Astrocyte (in vitro differentiated cells and primary cell): Measurements from ENCODE around the gene HSPA1B. TPM values are rescaled to one million over a fixed set of nuclear protein-coding genes. Genes with fewer than 3 reads are reported as not detected.
A peak's percentile ranks its signal among the peaks of the same experiment; 100 is the strongest.

Experiments
- DNase-seq: peaks from one replicate; pipeline ENCODE4 v3.0.0-alpha.2; 2010; ENCODE audit warnings: low read depth
- FAIRE-seq: peaks from 2 replicates; lab custom pipeline; 2011; peaks lifted over from hg19 to GRCh38; lab: Jason Lieb, UNC
- H2AFZ ChIP-seq: 2 replicates; pipeline ENCODE4 v1.6.0; 2012; ENCODE audit warnings: low read depth, low read length, inconsistent platforms
- H3K27ac ChIP-seq: 2 replicates; pipeline ENCODE4 v1.5.1; 2011; ENCODE audit warnings: low read depth, low read length, inconsistent platforms
- H3K27me3 ChIP-seq: 2 replicates; pipeline ENCODE4 v1.6.0; 2011; ENCODE audit warnings: low read length, inconsistent platforms; ENCODE audit not compliant: insufficient read depth
- H3K36me3 ChIP-seq: 2 replicates; pipeline ENCODE4 v1.5.1; 2011; ENCODE audit warnings: low read length, inconsistent platforms; ENCODE audit not compliant: insufficient read depth
- H3K4me1 ChIP-seq: 2 replicates; pipeline ENCODE4 v1.5.1; 2011; ENCODE audit warnings: low read length, inconsistent platforms; ENCODE audit not compliant: insufficient read depth
- H3K4me2 ChIP-seq: 2 replicates; pipeline ENCODE4 v1.6.0; 2012; ENCODE audit warnings: low read length, inconsistent platforms
- H3K4me3 ChIP-seq: 2 replicates; pipeline ENCODE4 v1.5.1; 2011; ENCODE audit warnings: low read depth, mild to moderate bottlenecking, low read length, inconsistent platforms; ENCODE audit not compliant: insufficient read depth
- H3K79me2 ChIP-seq: 2 replicates; pipeline ENCODE4 v1.6.0; 2012; ENCODE audit warnings: mild to moderate bottlenecking, low read length, inconsistent platforms; ENCODE audit not compliant: insufficient read depth
- H3K9ac ChIP-seq: 2 replicates; pipeline ENCODE4 v1.6.0; 2012; ENCODE audit warnings: mild to moderate bottlenecking, low read length, inconsistent platforms
- H3K9me3 ChIP-seq: 2 replicates; pipeline ENCODE4 v1.5.1; 2012; ENCODE audit warnings: low read depth, mild to moderate bottlenecking, low read length, inconsistent platforms; ENCODE audit not compliant: insufficient read depth
- H4K20me1 ChIP-seq: 2 replicates; pipeline ENCODE4 v1.6.0; 2012; ENCODE audit warnings: low read length, inconsistent platforms; ENCODE audit not compliant: insufficient read depth
- H3K27ac Mint-ChIP-seq: one replicate; pipeline ENCODE4 v1.8.0; 2021; ENCODE audit warnings: mild to moderate bottlenecking, mixed read lengths; ENCODE audit not compliant: unreplicated experiment
- H3K27me3 Mint-ChIP-seq: one replicate; pipeline ENCODE4 v1.8.0; 2021; ENCODE audit warnings: low read depth, mixed read lengths; ENCODE audit not compliant: unreplicated experiment
- H3K36me3 Mint-ChIP-seq: one replicate; pipeline ENCODE4 v1.8.0; 2021; ENCODE audit warnings: low read depth, mixed read lengths; ENCODE audit not compliant: unreplicated experiment
- H3K4me1 Mint-ChIP-seq: one replicate; pipeline ENCODE4 v1.8.0; 2021; ENCODE audit warnings: low read depth, mixed read lengths; ENCODE audit not compliant: unreplicated experiment
- H3K4me3 Mint-ChIP-seq: one replicate; pipeline ENCODE4 v1.8.0; 2021; ENCODE audit warnings: mild to moderate bottlenecking, moderate library complexity, mixed read lengths; ENCODE audit not compliant: unreplicated experiment
- H3K9me3 Mint-ChIP-seq: one replicate; pipeline ENCODE4 v1.8.0; 2021; ENCODE audit warnings: mild to moderate bottlenecking, mixed read lengths; ENCODE audit not compliant: unreplicated experiment
- EZH2 ChIP-seq: IDR thresholded peaks from 2 replicates; pipeline ENCODE4 v1.6.1; 2012; ENCODE audit warnings: mild to moderate bottlenecking, low read length, inconsistent platforms; ENCODE audit not compliant: insufficient read depth
- total RNA-seq: library from RNA; stranded (reverse); gene quantifications from 2 replicates; pipeline ENCODE4 v1.2.1, GENCODE V29; 2021
- TF ChIP-seq, protein P1 (sequence below): IDR thresholded peaks from 2 replicates; pipeline ENCODE4 v1.5.1; 2011; ENCODE audit warnings: low read depth, mild to moderate bottlenecking, inconsistent platforms, low read length, moderate library complexity; ENCODE audit not compliant: insufficient read depth

Gene HSPA1B
- total RNA-seq, 1 donor from 2014 or later: 77.2 TPM

DNA sequence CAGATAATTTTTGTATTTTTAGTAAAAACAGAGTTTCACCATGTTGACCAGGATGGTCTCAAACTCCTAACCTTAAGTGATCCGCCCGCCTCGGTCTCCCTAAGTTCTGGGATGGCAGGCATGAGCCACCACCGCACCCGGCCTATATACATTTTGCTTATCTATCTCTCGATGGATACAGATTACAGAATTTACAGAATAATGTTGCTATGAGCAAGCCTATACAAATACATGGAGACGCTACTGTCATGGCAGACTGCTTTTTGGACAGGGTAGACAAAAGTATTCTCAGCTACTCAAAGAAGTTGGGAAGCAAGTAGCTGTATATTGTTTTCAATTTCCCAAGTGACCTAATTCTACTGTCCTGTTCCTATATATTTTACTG is 14.1 kb upstream of the HSPA1B start:
- Mint-ChIP-seq H3K27ac (peak overlapping the region; percentile 99), H3K4me3 (peak overlapping the region; percentile 75), H3K9me3 (peaks cover 2% of the 10 kb centered on the region), H3K27me3 (no peaks in the 10 kb centered on the region), H3K36me3 (peaks cover 4% of the 10 kb centered on the region), H3K4me1 (peaks cover 11% of the 10 kb centered on the region)
- DNase-seq (no peak), FAIRE-seq (no peak)
- Histone ChIP-seq H3K79me2 (peaks cover 12% of the 10 kb centered on the region), H2AFZ (no peak overlapping the region), H3K9ac (peak overlapping the region; percentile 66), H3K4me1 (peaks cover 9% of the 10 kb centered on the region), H3K36me3 (no peaks in the 10 kb centered on the region), H3K9me3 (no peaks in the 10 kb centered on the region), H3K27me3 (no peaks in the 10 kb centered on the region), H4K20me1 (peaks cover 12% of the 10 kb centered on the region), H3K27ac (peak overlapping the region; percentile 35), H3K4me2 (peak overlapping the region; percentile 92), H3K4me3 (no peak overlapping the region)
- no peak for TF ChIP-seq EZH2
- TF ChIP-seq, protein P1, sequence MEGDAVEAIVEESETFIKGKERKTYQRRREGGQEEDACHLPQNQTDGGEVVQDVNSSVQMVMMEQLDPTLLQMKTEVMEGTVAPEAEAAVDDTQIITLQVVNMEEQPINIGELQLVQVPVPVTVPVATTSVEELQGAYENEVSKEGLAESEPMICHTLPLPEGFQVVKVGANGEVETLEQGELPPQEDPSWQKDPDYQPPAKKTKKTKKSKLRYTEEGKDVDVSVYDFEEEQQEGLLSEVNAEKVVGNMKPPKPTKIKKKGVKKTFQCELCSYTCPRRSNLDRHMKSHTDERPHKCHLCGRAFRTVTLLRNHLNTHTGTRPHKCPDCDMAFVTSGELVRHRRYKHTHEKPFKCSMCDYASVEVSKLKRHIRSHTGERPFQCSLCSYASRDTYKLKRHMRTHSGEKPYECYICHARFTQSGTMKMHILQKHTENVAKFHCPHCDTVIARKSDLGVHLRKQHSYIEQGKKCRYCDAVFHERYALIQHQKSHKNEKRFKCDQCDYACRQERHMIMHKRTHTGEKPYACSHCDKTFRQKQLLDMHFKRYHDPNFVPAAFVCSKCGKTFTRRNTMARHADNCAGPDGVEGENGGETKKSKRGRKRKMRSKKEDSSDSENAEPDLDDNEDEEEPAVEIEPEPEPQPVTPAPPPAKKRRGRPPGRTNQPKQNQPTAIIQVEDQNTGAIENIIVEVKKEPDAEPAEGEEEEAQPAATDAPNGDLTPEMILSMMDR: no peak

DNA sequence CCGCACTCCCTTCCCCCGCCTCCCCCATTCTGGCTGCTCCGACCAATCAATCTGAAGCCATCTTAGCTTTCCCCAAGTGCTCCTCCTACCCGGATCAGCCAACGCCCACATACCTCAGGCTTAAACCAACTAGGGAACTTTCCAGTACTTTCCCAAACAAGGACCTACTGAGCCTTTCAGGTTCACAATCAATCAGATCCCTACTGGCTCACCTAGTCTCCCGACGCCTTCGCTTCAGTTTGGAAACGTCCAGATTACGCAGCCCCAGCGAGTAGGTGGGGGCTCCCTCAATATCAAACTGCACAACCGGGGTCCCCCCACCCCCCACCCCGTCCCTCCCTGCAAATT is 12.9 kb upstream of the HSPA1B start:
- Histone ChIP-seq H3K9ac (peak overlapping the region; percentile 73), H3K79me2 (peaks cover 19% of the 10 kb centered on the region), H3K4me3 (peak overlapping the region; percentile 72), H3K4me1 (peaks cover 9% of the 10 kb centered on the region), H3K27me3 (no peaks in the 10 kb centered on the region), H3K9me3 (no peaks in the 10 kb centered on the region), H3K4me2 (peak overlapping the region; percentile 92), H3K27ac (peak overlapping the region; percentile 87), H3K36me3 (no peaks in the 10 kb centered on the region), H2AFZ (peak overlapping the region; percentile 68), H4K20me1 (peaks cover 16% of the 10 kb centered on the region)
- H3K4me3 Mint-ChIP-seq: peak overlapping the region; percentile 86
- no peak for TF ChIP-seq EZH2
- TF ChIP-seq, protein P1: no peak
- H3K9me3 Mint-ChIP-seq: peaks cover 2% of the 10 kb centered on the region
- FAIRE-seq (no peak), DNase-seq (peak; percentile 98)
- H3K36me3 Mint-ChIP-seq: peaks cover 4% of the 10 kb centered on the region
- no peaks in the 10 kb centered on the region for H3K27me3 Mint-ChIP-seq
- H3K4me1 Mint-ChIP-seq: peaks cover 11% of the 10 kb centered on the region
- peak overlapping the region; percentile 99 for H3K27ac Mint-ChIP-seq

DNA sequence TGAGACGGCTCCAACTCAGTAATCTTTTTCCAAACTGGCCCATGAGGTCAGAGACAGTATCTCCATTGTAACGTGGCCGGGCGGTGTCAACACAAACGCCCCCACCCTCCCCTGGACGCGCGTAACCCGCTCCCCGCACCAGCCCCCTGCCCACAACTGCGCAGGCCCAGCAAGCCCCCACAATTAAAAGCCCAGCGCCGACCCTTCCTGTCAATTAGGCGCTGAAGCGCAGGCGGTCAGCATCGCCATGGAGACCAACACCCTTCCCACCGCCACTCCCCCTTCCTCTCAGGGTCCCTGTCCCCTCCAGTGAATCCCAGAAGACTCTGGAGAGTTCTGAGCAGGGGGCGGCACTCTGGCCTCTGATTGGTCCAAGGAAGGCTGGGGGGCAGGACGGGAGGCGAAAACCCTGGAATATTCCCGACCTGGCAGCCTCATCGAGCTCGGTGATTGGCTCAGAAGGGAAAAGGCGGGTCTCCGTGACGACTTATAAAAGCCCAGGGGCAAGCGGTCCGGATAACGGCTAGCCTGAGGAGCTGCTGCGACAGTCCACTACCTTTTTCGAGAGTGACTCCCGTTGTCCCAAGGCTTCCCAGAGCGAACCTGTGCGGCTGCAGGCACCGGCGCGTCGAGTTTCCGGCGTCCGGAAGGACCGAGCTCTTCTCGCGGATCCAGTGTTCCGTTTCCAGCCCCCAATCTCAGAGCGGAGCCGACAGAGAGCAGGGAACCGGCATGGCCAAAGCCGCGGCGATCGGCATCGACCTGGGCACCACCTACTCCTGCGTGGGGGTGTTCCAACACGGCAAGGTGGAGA is 12.3 kb upstream of the HSPA1B start, which contains the start of the genes HSPA1A and HSPA1L:
Gene HSPA1A (plus strand): TSS at position 519 of the 814 bp plus-strand sequence. CDS start 214 bp downstream, at position 733.
Gene HSPA1L (minus strand): TSS at position 259 of the 814 bp plus-strand sequence. CDS start 3,311 bp downstream, outside the sequence.
- Histone ChIP-seq H3K9ac (peak within 1 kb of the TSS; percentile 73), H3K27me3 (no peaks in the 10 kb centered on the region), H4K20me1 (peaks cover 16% of the 10 kb centered on the region), H3K27ac (peak within 1 kb of the TSS; percentile 87), H3K9me3 (no peaks in the 10 kb centered on the region), H3K36me3 (no peaks in the 10 kb centered on the region), H3K4me1 (peaks cover 9% of the 10 kb centered on the region), H3K4me3 (peak within 1 kb of the TSS; percentile 72), H3K79me2 (peaks cover 19% of the 10 kb centered on the region), H2AFZ (peak within 1 kb of the TSS; percentile 68), H3K4me2 (peak within 1 kb of the TSS; percentile 92)
- DNase-seq (peak; percentile 91), FAIRE-seq (no peak)
- H3K27ac Mint-ChIP-seq: peak within 1 kb of the TSS; percentile 99
- H3K4me1 Mint-ChIP-seq: peaks cover 11% of the 10 kb centered on the region
- H3K36me3 Mint-ChIP-seq: peaks cover 3% of the 10 kb centered on the region
- H3K4me3 Mint-ChIP-seq: peak within 1 kb of the TSS; percentile 86
- TF ChIP-seq, protein P1: no peak
- TF ChIP-seq EZH2: no peak
- H3K27me3 Mint-ChIP-seq: no peaks in the 10 kb centered on the region
- peaks cover 2% of the 10 kb centered on the region for H3K9me3 Mint-ChIP-seq
